H1 (cell line): ENCODE measurements around the gene EPG5. TPM values are rescaled to one million over a fixed set of nuclear protein-coding genes. Genes with fewer than 3 reads are reported as not detected.

Experiments used
- CTCF ChIA-PET: fragments of 300-600 bp; sonication (Branson Sonifier 250); formaldehyde crosslinking; loops from one replicate; lab custom pipeline; 2021; ENCODE audit not compliant: partially characterized antibody; lab: Charles Lee
- POLR2A ChIA-PET: fragments of 300-600 bp; sonication (Branson Sonifier 250); formaldehyde crosslinking; loops from one replicate; lab custom pipeline; 2021; ENCODE audit warnings: inconsistent platforms; ENCODE audit not compliant: partially characterized antibody; lab: Charles Lee
- DNase-seq, 2 experiments: peaks; one replicate each; pipeline versions ENCODE4 v3.0.0 to v3.0.0-alpha.2; 2010 to 2022; ENCODE audit warnings: low spot score in 2 of 2, low read depth in 1 of 2, mixed read lengths in 1 of 2
- FAIRE-seq: peaks from 2 replicates; lab custom pipeline; 2011; peaks lifted over from hg19 to GRCh38; lab: Jason Lieb, UNC
- H2AFZ ChIP-seq: 2 replicates; pipeline ENCODE4 v1.8.1; 2012; ENCODE audit warnings: low read length, inconsistent platforms
- H2AK5ac ChIP-seq: 2 replicates; pipeline ENCODE4 v1.6.1; 2013; ENCODE audit warnings: low read depth, low read length
- H2BK120ac ChIP-seq: replicated peaks from 2 replicates; pipeline ENCODE3; 2013; ENCODE audit warnings: low read depth, low read length, inconsistent platforms
- H2BK12ac ChIP-seq: 2 replicates; pipeline ENCODE4 v1.6.1; 2013; ENCODE audit warnings: low read depth, low read length
- H2BK15ac ChIP-seq: 2 replicates; pipeline ENCODE4 v1.6.1; 2013; ENCODE audit warnings: low read length
- H2BK20ac ChIP-seq: 2 replicates; pipeline ENCODE4 v1.6.1; 2013; ENCODE audit warnings: low read length
- H2BK5ac ChIP-seq: 2 replicates; pipeline ENCODE4 v1.6.1; 2013; ENCODE audit warnings: low read depth, low read length
- H3K14ac ChIP-seq: 2 replicates; pipeline ENCODE4 v1.6.1; 2013; ENCODE audit warnings: inconsistent platforms; ENCODE audit not compliant: insufficient read length
- H3K18ac ChIP-seq: 2 replicates; pipeline ENCODE4 v1.6.1; 2013; ENCODE audit warnings: low read length; ENCODE audit errors: extremely low read depth
- H3K23ac ChIP-seq: 2 replicates; pipeline ENCODE4 v1.6.1; 2013; ENCODE audit warnings: inconsistent platforms; ENCODE audit not compliant: insufficient read length
- H3K23me2 ChIP-seq: 2 replicates; pipeline ENCODE4 v1.6.1; 2013; ENCODE audit warnings: low read depth, low read length
- H3K27ac ChIP-seq: 2 replicates; pipeline ENCODE4 v1.6.1; 2011; ENCODE audit warnings: low read depth, low read length, inconsistent platforms
- H3K27me3 ChIP-seq, 4 experiments: replicated peaks in 1 of 4; 1 replicate in 1 of 4; 2 replicates in 3 of 4; pipeline versions ENCODE4 v1.6.1 to v1.8.1; 2011 to 2013; ENCODE audit warnings: low read length in 3 of 4, mild to moderate bottlenecking in 3 of 4, inconsistent platforms in 2 of 4, mixed read lengths in 2 of 4, moderate library complexity in 1 of 4; ENCODE audit not compliant: control insufficient read depth in 3 of 4, insufficient read depth in 3 of 4; ENCODE audit errors: extremely low read depth in 1 of 4
- H3K36me3 ChIP-seq, 4 experiments: 2 replicates each; pipeline versions ENCODE4 v1.6.1 to v1.8.1; 2011 to 2013; ENCODE audit warnings: mild to moderate bottlenecking in 4 of 4, low read length in 3 of 4, moderate library complexity in 2 of 4, control low read depth in 1 of 4, inconsistent platforms in 1 of 4; ENCODE audit not compliant: insufficient read depth in 4 of 4, control insufficient read depth in 2 of 4
- H3K4ac ChIP-seq: replicated peaks from 2 replicates; pipeline ENCODE3; 2013; ENCODE audit warnings: low read length, low read depth, mixed read lengths, inconsistent platforms; ENCODE audit not compliant: insufficient read length
- H3K4me1 ChIP-seq, 4 experiments: replicated peaks in 1 of 4; 1 replicate in 1 of 4; 2 replicates in 3 of 4; pipeline versions ENCODE4 v1.6.1 to v1.8.1; 2011 to 2013; ENCODE audit warnings: low read length in 3 of 4, inconsistent platforms in 2 of 4, mixed read lengths in 1 of 4; ENCODE audit not compliant: insufficient read depth in 4 of 4, control insufficient read depth in 3 of 4
- H3K4me2 ChIP-seq, 2 experiments: 2 replicates each; pipeline versions ENCODE4 v1.6.1 to v1.8.1; 2011 to 2013; ENCODE audit warnings: low read depth in 2 of 2, low read length in 2 of 2, control low read depth in 1 of 2, inconsistent platforms in 1 of 2, mild to moderate bottlenecking in 1 of 2; ENCODE audit not compliant: insufficient read depth in 1 of 2
- H3K4me3 ChIP-seq, 4 experiments: fragments of 200-600, 300-600 bp in 1 of 4; sonication (generic), shearing (Covaris generic), sonication (Bioruptor Twin) in 1 of 4; 2 replicates each; pipeline versions ENCODE4 v1.5.1 to v1.8.1; 2011 to 2016; ENCODE audit warnings: low read length in 4 of 4, low read depth in 3 of 4, control low read depth in 2 of 4, inconsistent platforms in 2 of 4, mild to moderate bottlenecking in 2 of 4, mixed read lengths in 1 of 4, moderate library complexity in 1 of 4; ENCODE audit not compliant: insufficient read depth in 2 of 4; ENCODE audit errors: extremely low read depth in 1 of 4
- H3K56ac ChIP-seq: replicated peaks from 2 replicates; pipeline ENCODE3; 2013; ENCODE audit warnings: low read depth, mild to moderate bottlenecking, mixed read lengths, low read length, inconsistent platforms; ENCODE audit not compliant: insufficient read length
- H3K79me1 ChIP-seq: 2 replicates; pipeline ENCODE4 v1.6.1; 2013; ENCODE audit warnings: low read depth, low read length, control low read depth
- H3K79me2 ChIP-seq, 2 experiments: 2 replicates each; pipeline versions ENCODE4 v1.6.1 to v1.8.1; 2012 to 2013; ENCODE audit warnings: low read length in 2 of 2, mild to moderate bottlenecking in 2 of 2, inconsistent platforms in 1 of 2; ENCODE audit not compliant: insufficient read depth in 2 of 2, control insufficient read depth in 1 of 2
- H3K9ac ChIP-seq, 4 experiments: replicated peaks in 1 of 4; 1 replicate in 1 of 4; 2 replicates in 3 of 4; pipeline versions ENCODE4 v1.6.1 to v1.8.1; 2011 to 2013; ENCODE audit warnings: low read depth in 3 of 4, low read length in 3 of 4, control low read depth in 2 of 4, mild to moderate bottlenecking in 2 of 4, moderate library complexity in 2 of 4, inconsistent platforms in 1 of 4; ENCODE audit errors: extremely low read depth in 1 of 4
- H3K9me3 ChIP-seq, 2 experiments: 2 replicates each; pipeline versions ENCODE4 v1.6.1 to v1.8.1; 2012 to 2013; ENCODE audit warnings: mild to moderate bottlenecking in 2 of 2, moderate library complexity in 2 of 2, control low read depth in 1 of 2, inconsistent platforms in 1 of 2, low read depth in 1 of 2, low read length in 1 of 2, mixed read lengths in 1 of 2; ENCODE audit not compliant: insufficient read depth in 2 of 2
- H4K20me1 ChIP-seq, 2 experiments: replicated peaks in 1 of 2; 2 replicates each; pipeline versions ENCODE3 to v1.8.1; 2011 to 2013; ENCODE audit warnings: inconsistent platforms in 2 of 2, low read length in 2 of 2, mild to moderate bottlenecking in 1 of 2; ENCODE audit not compliant: insufficient read depth in 2 of 2, control insufficient read depth in 1 of 2
- H4K5ac ChIP-seq: 2 replicates; pipeline ENCODE4 v1.6.1; 2013; ENCODE audit warnings: low read length, low read depth, mixed read lengths, inconsistent platforms; ENCODE audit not compliant: insufficient read length
- H4K8ac ChIP-seq: 2 replicates; pipeline ENCODE4 v1.8.0; 2013; ENCODE audit warnings: mild to moderate bottlenecking, moderate library complexity, low read length, inconsistent platforms; ENCODE audit not compliant: insufficient read depth; ENCODE audit errors: extremely low read depth
- H4K91ac ChIP-seq: replicated peaks from 2 replicates; pipeline ENCODE3; 2013; ENCODE audit warnings: low read length, mixed read lengths, inconsistent platforms; ENCODE audit not compliant: insufficient read length
- KDM1A ChIP-seq: fragments of 200-600, 300-600 bp; sonication (generic); IDR thresholded peaks from 2 replicates; pipeline ENCODE4 v1.7.1; 2016; ENCODE audit warnings: mild to moderate bottlenecking, low read length, borderline replicate concordance
- MAFK ChIP-seq: IDR thresholded peaks from 2 replicates; pipeline ENCODE4 v1.6.1; 2012; ENCODE audit warnings: low read depth, mild to moderate bottlenecking, improper control_type of control experiment, low read length
- NRF1 ChIP-seq: IDR thresholded peaks from 2 replicates; pipeline ENCODE4 v1.6.1; 2011; ENCODE audit warnings: mild to moderate bottlenecking, low read depth, low read length, improper control_type of control experiment
- RAD21 ChIP-seq, 2 experiments: IDR thresholded peaks in 1 of 2; conservative IDR thresholded peaks in 1 of 2; 2 replicates each; pipeline ENCODE4 v1.6.1; 2011; ENCODE audit warnings: low read depth in 2 of 2, low read length in 2 of 2, improper control_type of control experiment in 1 of 2, inconsistent platforms in 1 of 2, mild to moderate bottlenecking in 1 of 2, moderate library complexity in 1 of 2
- SP4 ChIP-seq: IDR thresholded peaks from 2 replicates; pipeline ENCODE4 v1.6.1; 2012; ENCODE audit warnings: low read length, inconsistent platforms
- SRF ChIP-seq: IDR thresholded peaks from 2 replicates; pipeline ENCODE4 v1.6.1; 2011; ENCODE audit warnings: mild to moderate bottlenecking, low read depth, low read length, moderate library complexity
- YY1 ChIP-seq: IDR thresholded peaks from 2 replicates; pipeline ENCODE4 v1.6.1; 2011; ENCODE audit warnings: low read depth, mild to moderate bottlenecking, low read length
- WGBS, 2 experiments: shearing (Covaris generic) in 1 of 2; methylation state at CpG; one replicate each; pipeline versions ENCODE4 v1.1.6 to v1.1.7; 2013 to 2015; ENCODE audit warnings: low lambda C conversion rate in 2 of 2, mixed read lengths in 2 of 2, inconsistent platforms in 1 of 2, low coverage in 1 of 2, missing lambda C conversion rate in 1 of 2; ENCODE audit not compliant: insufficient replicate concordance in 2 of 2, insufficient coverage in 1 of 2, insufficient read length in 1 of 2; ENCODE audit errors: extremely low coverage in 1 of 2, missing lambda C conversion rate in 1 of 2; 5-methylcytosine and 5-hydroxymethylcytosine counted together
- polyA plus RNA-seq, 7 experiments: library from polyadenylated mRNA; depleted of rRNA in 3 of 7; stranded (reverse) in 5 of 7; unstranded in 2 of 7; fragments of >200 nt in 5 of 7; fragments of 200-250 nt in 2 of 7; gene quantifications; 1 replicate in 5 of 7; 2 replicates in 1 of 7; 4 replicates in 1 of 7; pipeline versions ENCODE4 v1.2.1 to v1.2.3, GENCODE V29; 2011 to 2013; ENCODE audit warnings: missing spikeins in 2 of 7, mixed read lengths in 2 of 7
- total RNA-seq: library from RNA; stranded (reverse); fragmentation: NEBNext Ultra II Directional; extraction: Animal tissue kit (Norgen Biotek cat#: 25700); gene quantifications from 2 replicates; pipeline ENCODE4 v1.2.1, GENCODE V29; 2021

The EPG5 gene
- total and polyA plus RNA-seq, 2 of the 8 experiments (the other 6 are each of a cell fraction or from before 2014, with no cell fraction given): 14.1 to 18.3 TPM

DNA sequence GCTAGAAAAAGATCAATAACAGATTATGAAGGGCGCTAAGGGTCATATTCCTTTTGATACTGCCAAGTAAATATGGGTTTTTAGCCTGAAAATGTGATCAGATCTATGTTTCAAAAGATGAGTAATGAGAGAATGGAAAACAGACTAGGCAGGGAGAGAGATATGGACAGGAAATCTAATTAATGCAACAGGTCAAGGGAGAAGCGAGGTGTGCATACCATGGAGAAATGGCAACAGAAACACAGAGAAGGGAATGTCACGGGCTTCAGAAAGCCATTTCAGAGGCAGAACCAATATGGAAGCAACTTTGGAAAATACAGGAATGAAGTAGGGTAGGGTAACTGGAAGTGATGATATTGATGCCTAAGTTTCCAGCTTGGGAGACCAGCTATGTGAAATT lies 72.3 kb downstream of the EPG5 start:
- no peak overlapping the region for H2AFZ ChIP-seq
- no peak overlapping the region for H3K4me2 ChIP-seq
- no peak overlapping the region for H2BK5ac ChIP-seq
- no peak for DNase-seq
- CTCF ChIA-PET: interaction anchor here (2.8 to 4.9 kb wide), 2 partner anchors 15 to 230 kb away, joined by 11 to 26 read pairs; no protein-coding TSS in a partner anchor
- POLR2A ChIA-PET: no interaction called here
- H2AK5ac ChIP-seq: no peak overlapping the region
- no peak overlapping the region for H4K5ac ChIP-seq
- H3K36me3 ChIP-seq: peaks cover 0 to 10% (median 5%) of the 10 kb centered on the region in 4 experiments; a peak in 5 of 8 replicates
- no peak overlapping the region for H4K8ac ChIP-seq
- no peak overlapping the region for H3K14ac ChIP-seq
- H3K9ac ChIP-seq: no peak overlapping the region
- 89% methylated on average over 2 of the region's 3 CpGs; no CpG with 5 or more reads in 1 of the 2 experiments for WGBS, 2 experiments
- no peak overlapping the region for H3K4ac ChIP-seq
- no peaks in the 10 kb centered on the region for H3K79me1 ChIP-seq
- no peaks in the 10 kb centered on the region for H3K23me2 ChIP-seq
- H3K4me1 ChIP-seq: no peaks in the 10 kb centered on the region
- no peak overlapping the region for H3K23ac ChIP-seq
- no peak overlapping the region for H3K4me3 ChIP-seq
- no peak overlapping the region for H3K56ac ChIP-seq
- no peaks in the 10 kb centered on the region for H3K9me3 ChIP-seq
- no peak overlapping the region for H2BK20ac ChIP-seq
- no peak overlapping the region for H2BK12ac ChIP-seq
- peaks cover 0 to 3% of the 10 kb centered on the region in 2 experiments for H4K20me1 ChIP-seq
- H2BK120ac ChIP-seq: no peak overlapping the region
- H3K79me2 ChIP-seq: no peaks in the 10 kb centered on the region
- H3K27me3 ChIP-seq: no peaks in the 10 kb centered on the region
- no peak overlapping the region for H2BK15ac ChIP-seq
- FAIRE-seq: no peak
- H3K27ac ChIP-seq: no peak overlapping the region
- no peak overlapping the region for H3K18ac ChIP-seq
- TF ChIP-seq MAFK: no peak
- no peak for TF ChIP-seq SP4
- TF ChIP-seq NRF1: no peak
- no peak for TF ChIP-seq KDM1A
- TF ChIP-seq RAD21 (IDR thresholded peaks at IDR 0.05 in 1 of 2, conservative IDR thresholded peaks at IDR 0.05 in 1 of 2; ENCODE audit: low read depth in 2 of 2, low read length in 2 of 2): no peak
- TF ChIP-seq SRF: no peak
- no peak for TF ChIP-seq YY1
- H4K91ac ChIP-seq: no peak overlapping the region
